Measurements from ENCODE around the gene UQCC2.

Gene UQCC2

GRCh38 chr6:33692760-33693158, 18.7 kb downstream of the UQCC2 start:
- in situ Hi-C loops (cut with MboI; ENCODE audit: low sequenced_read_pairs): no loop called here

- in situ Hi-C loops (cut with MboI; ENCODE audit: low sequenced_read_pairs): no loop called here
These were observed 19.3 kb downstream of the UQCC2 start for GRCh38 chr6:33692078-33692759.

GRCh38 chr6:33691456-33692077, 19.9 kb downstream of the UQCC2 start:
- in situ Hi-C loops (cut with MboI; ENCODE audit: low sequenced_read_pairs): no loop called here

GRCh38 chr6:33690766-33691165, 20.7 kb downstream of the UQCC2 start:
- in situ Hi-C loops (cut with MboI; ENCODE audit: low sequenced_read_pairs): no loop called here

- in situ Hi-C loops (cut with MboI; ENCODE audit: low sequenced_read_pairs): no loop called here
These were observed 21.6 kb downstream of the UQCC2 start for GRCh38 chr6:33689879-33690278.

GRCh38 chr6:33689148-33689494, 22.4 kb downstream of the UQCC2 start:
- in situ Hi-C loops (cut with MboI; ENCODE audit: low sequenced_read_pairs): no loop called here

- in situ Hi-C loops (cut with MboI; ENCODE audit: low sequenced_read_pairs): no loop called here
These were observed 22.9 kb downstream of the UQCC2 start for GRCh38 chr6:33688451-33689147.

- in situ Hi-C loops (cut with MboI; ENCODE audit: low sequenced_read_pairs): no loop called here
These were observed 23.5 kb downstream of the UQCC2 start for GRCh38 chr6:33688006-33688405.

GRCh38 chr6:33686981-33687975, 24.2 kb downstream of the UQCC2 start:
- in situ Hi-C loops (cut with MboI; ENCODE audit: low sequenced_read_pairs): no loop called here

GRCh38 chr6:33686225-33686924, 25.1 kb downstream of the UQCC2 start:
- in situ Hi-C loops (cut with MboI; ENCODE audit: low sequenced_read_pairs): no loop called here

GRCh38 chr6:33685411-33686224, 25.9 kb downstream of the UQCC2 start:
- in situ Hi-C loops (cut with MboI; ENCODE audit: low sequenced_read_pairs): no loop called here

GRCh38 chr6:33684983-33685382, 26.5 kb downstream of the UQCC2 start:
- in situ Hi-C loops (cut with MboI; ENCODE audit: low sequenced_read_pairs): no loop called here

GRCh38 chr6:33684428-33684896, 27.0 kb downstream of the UQCC2 start:
- in situ Hi-C loops (cut with MboI; ENCODE audit: low sequenced_read_pairs): no loop called here

GRCh38 chr6:33683576-33684427, 27.7 kb downstream of the UQCC2 start:
- in situ Hi-C loops (cut with MboI; ENCODE audit: low sequenced_read_pairs): no loop called here

- in situ Hi-C loops (cut with MboI; ENCODE audit: low sequenced_read_pairs): no loop called here
These were observed 28.4 kb downstream of the UQCC2 start for GRCh38 chr6:33683051-33683571.

- in situ Hi-C loops (cut with MboI; ENCODE audit: low sequenced_read_pairs): no loop called here
These were observed 29.2 kb downstream of the UQCC2 start for GRCh38 chr6:33682341-33682740.

- in situ Hi-C loops (cut with MboI; ENCODE audit: low sequenced_read_pairs): no loop called here
These were observed 31.7 kb downstream of the UQCC2 start for GRCh38 chr6:33679761-33680160.

- in situ Hi-C loops (cut with MboI; ENCODE audit: low sequenced_read_pairs): no loop called here
These were observed 32.5 kb downstream of the UQCC2 start for GRCh38 chr6:33678932-33679490.

Measured in HL-60/S4 treated with phorbol 12-myristate 13-acetate at 8.2 ng/mL for 4 days and 3 days (cell line).